Gastroesophageal sphincter (tissue), 3 donors: ENCODE measurements around the gene IQSEC3.

Source experiments
- CTCF ChIP-seq, 4 experiments: fragments of 200-600 bp in 2 of 4; fragments of 450-650 bp in 2 of 4; sonication (generic) in 1 of 4; IDR thresholded peaks; one replicate each; pipeline ENCODE4 v1.5.1; 2017 to 2019; ENCODE audit warnings: antibody characterized with exemption in 4 of 4, mild to moderate bottlenecking in 2 of 4, moderate library complexity in 2 of 4
- EP300 ChIP-seq: sonication (generic); formaldehyde crosslinking; IDR thresholded peaks from one replicate; pipeline ENCODE4 v1.6.1; 2017; ENCODE audit warnings: antibody characterized with exemption, mild to moderate bottlenecking
- POLR2A ChIP-seq, 2 donors: fragments of 450-650 bp; IDR thresholded peaks; one replicate each; pipeline ENCODE4 v1.6.1; 2017; ENCODE audit warnings: antibody characterized with exemption in 2 of 2, mild to moderate bottlenecking in 2 of 2, moderate library complexity in 1 of 2

- TF ChIP-seq CTCF (IDR thresholded peaks at IDR 0.05) (no peak), POLR2A (IDR thresholded peaks at IDR 0.05) (no peak), EP300 (no peak)
These were observed 113.9 kb downstream of the IQSEC3 start for GRCh38 chr12:180445-180844.
